Measurements from ENCODE around the gene FZD10.

FZD10 gene

DNA sequence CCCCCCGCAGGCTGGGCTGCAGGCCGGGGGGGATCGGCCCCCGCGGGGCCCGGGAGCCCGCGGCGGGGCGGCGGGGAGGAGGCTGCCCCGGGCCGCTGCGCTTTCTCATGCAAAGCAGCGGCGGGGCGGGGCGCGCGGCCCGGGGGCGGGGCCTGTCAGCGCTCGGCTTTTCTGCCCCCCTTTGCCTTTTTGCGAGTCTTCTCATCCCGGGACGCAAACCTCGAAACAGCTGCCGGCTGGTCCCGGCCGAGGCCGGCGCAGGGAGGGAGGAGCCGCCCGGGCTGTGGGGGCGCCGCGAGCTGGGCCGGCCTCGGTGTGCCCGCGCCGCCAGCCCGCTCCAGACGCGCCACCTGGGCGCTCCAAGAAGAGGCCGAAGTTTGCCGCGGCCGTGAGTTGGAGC is at the start of gene FZD10:
Gene FZD10 (plus strand): TSS at position 198 of the 400 bp plus-strand sequence. CDS start 479 bp downstream, outside the sequence.
- DNase-seq (ENCODE audit: extremely low read depth in 1 of 2, low read depth in 1 of 2), result no peak

DNA sequence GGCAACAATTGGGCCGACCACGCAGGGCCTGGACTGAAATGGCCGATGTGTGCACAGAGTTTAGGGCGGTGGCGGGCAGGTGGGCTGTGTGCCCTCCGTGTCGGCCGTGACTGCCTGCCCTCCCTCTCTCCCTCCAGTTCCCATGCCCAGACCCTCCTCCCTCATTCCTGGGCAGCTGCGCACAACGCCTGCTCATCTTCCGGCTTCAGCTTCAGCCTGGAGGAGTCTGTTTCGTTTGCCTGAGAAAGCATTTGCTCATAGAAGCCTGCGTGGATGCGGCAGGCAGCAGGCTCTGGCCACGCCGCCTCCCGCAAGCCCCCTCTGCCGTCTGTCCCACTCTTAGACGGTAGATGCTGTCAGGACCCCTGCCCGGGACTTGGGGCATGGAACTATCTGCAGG is 47.3 kb upstream of the FZD10 start:
- no peak for DNase-seq (ENCODE audit: extremely low read depth in 1 of 2, low read depth in 1 of 2)

DNA sequence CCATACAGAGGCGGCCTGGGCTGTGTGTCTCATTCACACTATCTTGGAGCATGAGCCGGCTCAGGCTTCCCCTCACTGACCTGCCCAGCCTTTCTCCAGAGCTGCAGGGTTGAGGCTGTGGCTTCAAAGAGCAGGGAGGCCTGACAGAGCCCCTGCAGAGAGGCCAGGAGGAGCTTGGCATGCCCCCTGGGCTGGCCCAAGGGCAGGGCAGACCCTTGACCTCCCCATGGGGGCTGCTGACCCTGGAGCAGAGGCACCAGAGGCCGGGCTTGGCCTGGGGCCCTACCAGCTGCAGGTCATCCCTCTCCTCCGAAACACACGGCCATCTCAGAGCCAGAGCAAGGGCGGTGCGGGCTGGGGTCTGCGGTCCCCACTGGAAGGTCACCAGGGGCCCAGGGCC is 46.6 kb upstream of the FZD10 start:
- DNase-seq (ENCODE audit: extremely low read depth in 1 of 2, low read depth in 1 of 2), result no peak

- DNase-seq (ENCODE audit: extremely low read depth in 1 of 2, low read depth in 1 of 2), result no peak
These were observed 45.5 kb upstream of the FZD10 start for GRCh38 chr12:130116791-130117190.

GRCh38 chr12:130117233-130117632 is 45.0 kb upstream of the FZD10 start:
- no peak for DNase-seq (ENCODE audit: extremely low read depth in 1 of 2, low read depth in 1 of 2)

DNA sequence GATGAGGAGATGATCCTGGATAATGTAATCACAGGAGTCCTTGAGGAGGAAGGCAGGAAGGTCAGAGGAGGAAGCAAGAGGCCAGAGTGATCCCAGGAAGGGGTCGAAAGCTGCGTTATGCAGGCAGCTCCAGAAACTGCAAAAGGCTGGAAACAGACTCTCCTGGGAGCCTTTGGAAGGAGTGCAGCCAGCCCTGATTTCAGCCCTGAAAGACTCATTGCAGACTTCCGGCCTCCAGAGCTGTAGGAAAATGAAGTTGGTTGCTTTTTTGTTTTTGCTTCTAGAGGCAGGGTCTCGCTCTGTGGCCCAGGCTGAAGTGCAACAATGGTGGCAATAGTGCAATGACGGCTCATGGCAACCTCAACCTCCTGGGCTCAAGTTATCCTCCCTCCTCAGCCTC is 44.6 kb upstream of the FZD10 start:
- no peak for DNase-seq (ENCODE audit: extremely low read depth in 1 of 2, low read depth in 1 of 2)

GRCh38 chr12:130118181-130118580 is 44.1 kb upstream of the FZD10 start:
- DNase-seq (ENCODE audit: extremely low read depth in 1 of 2, low read depth in 1 of 2), result no peak

DNA sequence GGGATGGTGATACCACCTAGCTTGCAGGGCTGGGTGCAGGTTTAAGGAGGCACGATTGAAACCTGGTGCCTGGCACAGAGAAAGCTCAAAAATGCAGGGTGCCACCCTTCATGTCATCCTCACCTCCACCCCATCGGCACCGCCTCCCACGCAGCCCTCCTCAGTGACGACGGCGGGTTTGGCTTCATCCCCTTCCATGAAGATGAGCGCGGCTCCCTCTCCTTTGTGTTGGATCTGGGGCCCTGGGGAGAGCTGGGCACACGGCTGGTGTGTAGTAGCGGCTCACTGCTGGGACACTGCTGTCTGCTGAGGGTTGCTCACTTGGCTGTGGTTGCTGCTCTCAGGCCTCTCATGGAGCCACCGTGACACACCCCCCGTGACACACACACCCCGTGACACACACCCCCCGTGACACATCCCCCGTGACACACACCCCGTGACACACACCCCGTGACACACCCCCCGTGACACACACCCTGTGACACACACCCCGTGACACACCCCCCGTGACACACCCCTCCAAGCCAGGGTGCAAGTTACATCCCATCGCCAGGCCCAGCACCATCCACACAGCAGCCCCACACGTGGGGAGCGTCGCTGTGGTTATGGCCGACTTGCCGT is 42.9 kb upstream of the FZD10 start:
- DNase-seq (ENCODE audit: extremely low read depth in 1 of 2, low read depth in 1 of 2), result no peak

DNA sequence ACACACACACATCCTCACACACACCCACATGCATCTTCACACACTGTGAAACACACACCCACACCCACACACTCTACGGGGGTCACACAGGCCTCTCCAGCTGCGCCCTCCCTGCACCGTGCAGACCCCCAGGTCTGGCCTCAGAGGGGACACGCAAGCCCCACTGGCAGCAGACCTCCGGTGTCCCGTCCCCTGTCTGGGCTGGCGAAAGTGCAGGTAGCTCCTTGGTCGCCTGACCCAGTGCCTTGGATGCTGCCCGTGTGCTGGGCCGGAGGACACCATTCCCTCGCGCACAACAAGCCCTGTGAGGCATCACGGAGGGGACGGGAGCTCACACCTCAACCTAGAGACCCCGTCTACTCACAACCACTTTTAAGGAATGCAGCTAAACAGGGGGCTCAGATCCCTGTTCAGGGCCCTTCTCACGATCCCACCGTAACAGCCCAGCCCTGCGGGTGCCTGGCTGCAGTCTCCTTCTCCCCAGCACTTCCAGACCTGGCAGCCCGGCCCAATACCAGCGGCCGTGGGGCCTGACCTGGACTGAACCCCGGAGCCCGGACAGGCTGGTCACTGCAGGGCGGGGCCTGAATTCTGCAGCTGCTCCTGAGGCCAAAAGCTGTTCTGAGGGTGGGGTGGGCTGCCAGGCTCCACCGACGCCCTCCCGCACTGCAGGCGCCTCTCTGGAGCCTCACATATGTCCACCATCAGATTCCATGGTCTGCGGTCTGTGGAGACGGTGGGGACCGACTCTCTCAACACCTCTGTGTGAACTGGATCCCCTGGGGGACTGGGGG is 42.1 kb upstream of the FZD10 start:
- no peak for DNase-seq (ENCODE audit: extremely low read depth in 1 of 2, low read depth in 1 of 2)

- DNase-seq (ENCODE audit: extremely low read depth in 1 of 2, low read depth in 1 of 2), result no peak
These were observed 40.9 kb upstream of the FZD10 start for GRCh38 chr12:130121226-130122000.

- DNase-seq (ENCODE audit: extremely low read depth in 1 of 2, low read depth in 1 of 2), result no peak
These were observed 39.9 kb upstream of the FZD10 start for GRCh38 chr12:130122356-130122755.

GRCh38 chr12:130124106-130124505 is 38.2 kb upstream of the FZD10 start:
- DNase-seq (ENCODE audit: extremely low read depth in 1 of 2, low read depth in 1 of 2), result no peak

GRCh38 chr12:130124605-130125244 is 37.5 kb upstream of the FZD10 start:
- DNase-seq (ENCODE audit: extremely low read depth in 1 of 2, low read depth in 1 of 2), result no peak

DNA sequence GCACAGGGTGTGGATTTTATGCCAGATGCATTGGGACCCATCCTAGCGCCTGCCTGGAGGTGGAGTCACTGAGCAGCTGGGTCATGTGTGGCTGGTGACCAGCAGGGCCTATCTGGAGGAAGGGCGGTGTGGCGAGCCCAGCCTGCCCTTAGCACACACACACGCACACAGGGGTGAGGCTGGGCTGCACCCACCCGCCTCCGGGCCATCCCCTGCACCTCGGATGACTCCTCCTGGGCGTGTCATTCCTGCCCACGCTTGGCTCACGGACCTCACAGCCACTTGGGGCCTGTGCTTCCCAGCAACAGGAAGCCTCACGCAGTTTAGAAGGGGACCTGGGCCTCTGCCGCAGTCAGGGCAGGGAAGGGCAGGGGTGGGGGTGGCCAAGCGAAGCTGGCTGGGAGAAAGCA is 36.2 kb upstream of the FZD10 start:
- no peak for DNase-seq (ENCODE audit: extremely low read depth in 1 of 2, low read depth in 1 of 2)

GRCh38 chr12:130127532-130127911 is 34.7 kb upstream of the FZD10 start:
- DNase-seq (ENCODE audit: extremely low read depth in 1 of 2, low read depth in 1 of 2), result no peak

GRCh38 chr12:130127912-130128789 is 34.1 kb upstream of the FZD10 start:
- no peak for DNase-seq (ENCODE audit: extremely low read depth in 1 of 2, low read depth in 1 of 2)

GRCh38 chr12:130128790-130129735 is 33.2 kb upstream of the FZD10 start:
- no peak for DNase-seq (ENCODE audit: extremely low read depth in 1 of 2, low read depth in 1 of 2)

DNA sequence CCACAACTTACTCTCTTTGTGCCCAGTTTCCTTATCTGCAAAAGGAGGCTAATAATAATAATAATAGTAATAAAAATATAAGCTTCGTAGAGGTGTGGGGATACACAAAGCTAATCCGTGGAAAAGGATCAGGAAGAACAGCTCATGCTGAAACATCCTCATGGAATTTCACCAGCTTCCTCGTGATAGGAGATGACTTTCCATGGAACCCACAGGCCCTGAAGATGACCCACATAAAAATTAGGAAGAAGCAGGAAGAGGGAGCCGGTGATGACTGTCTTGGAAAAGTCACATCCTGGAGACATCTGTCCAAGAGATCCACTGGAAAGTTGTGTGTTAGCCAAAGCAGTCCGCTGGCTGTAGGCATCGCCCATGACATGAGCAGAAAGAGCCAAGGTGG is 31.9 kb upstream of the FZD10 start:
- DNase-seq (ENCODE audit: extremely low read depth in 1 of 2, low read depth in 1 of 2), result no peak

DNA sequence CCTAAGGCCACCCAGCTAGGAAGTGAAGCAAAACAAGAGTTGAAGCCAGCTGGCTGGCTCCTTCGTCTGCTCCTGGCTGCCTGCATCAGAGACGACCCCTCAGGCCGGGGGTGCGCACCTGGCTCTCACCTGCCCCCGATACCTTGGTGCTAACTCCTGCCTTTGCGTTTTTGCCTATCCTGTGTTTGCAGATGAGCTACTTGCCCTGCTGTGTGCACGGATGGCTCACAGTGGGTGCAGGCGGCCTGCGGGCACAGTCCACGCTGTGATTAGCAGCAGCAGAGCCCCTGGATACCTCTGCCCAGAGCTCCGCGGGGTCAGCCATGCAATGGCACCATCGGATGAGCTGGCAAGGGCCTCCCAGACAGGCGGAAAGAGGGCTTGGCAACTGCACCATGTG is 31.2 kb upstream of the FZD10 start:
- no peak for DNase-seq (ENCODE audit: extremely low read depth in 1 of 2, low read depth in 1 of 2)
